Omental fat pad (tissue), 4 donors: ENCODE measurements around the gene VWDE. TPM values are rescaled to one million over a fixed set of nuclear protein-coding genes. Genes with fewer than 3 reads are reported as not detected.
"Not testable (repeated sequence)": the region's sequence is repeated elsewhere in the genome, so short reads cannot be mapped to it uniquely, and the experiment has no call there.

ENCODE experiments used
- ATAC-seq: fragments of 150-250 bp; one replicate; pipeline ENCODE4 v1.9.1; 2016; ENCODE audit warnings: mild to moderate bottlenecking, moderate library complexity; ENCODE audit not compliant: low FRiP score
- DNase-seq: peaks from one replicate; pipeline ENCODE4 v3.0.0-alpha.2; 2019; ENCODE audit warnings: low spot score
- CTCF ChIP-seq, 3 donors: fragments of 450-650 bp; IDR thresholded peaks; one replicate each; pipeline ENCODE4 v1.5.1; 2016 to 2017; ENCODE audit warnings: antibody characterized with exemption in 3 of 3, mild to moderate bottlenecking in 3 of 3, moderate library complexity in 2 of 3
- total RNA-seq, 4 donors: library from RNA; depleted of rRNA; stranded (reverse); fragments of >200 nt; gene quantifications; one replicate each; pipeline ENCODE4 v1.1.0, GENCODE V29; 2016

The VWDE gene
- total RNA-seq, 4 donors from 2014 or later = 0.12 to 0.25 (median 0.16) TPM; not detected in 1

GRCh38 chr7:12401538-12402364 is 1.9 kb downstream of the VWDE start:
- TF ChIP-seq CTCF (IDR thresholded peaks at IDR 0.05) = no peak
- DNase-seq (no peak), ATAC-seq (no peak)

- no peak for DNase-seq
- no peak for TF ChIP-seq CTCF (IDR thresholded peaks at IDR 0.05)
- no peak for ATAC-seq
Measured at GRCh38 chr7:12398186-12398585, 5.5 kb downstream of the VWDE start.

GRCh38 chr7:12397671-12398070 is 6.0 kb downstream of the VWDE start:
- TF ChIP-seq CTCF (IDR thresholded peaks at IDR 0.05) = no peak
- DNase-seq (no peak), ATAC-seq (no peak)

- ATAC-seq, DNase-seq: not testable (repeated sequence)
Measured at GRCh38 chr7:12396670-12397069, 7.0 kb downstream of the VWDE start.

GRCh38 chr7:12391922-12392615 is 11.6 kb downstream of the VWDE start:
- ATAC-seq = no peak
- no peak for TF ChIP-seq CTCF (IDR thresholded peaks at IDR 0.05)
- DNase-seq = no peak

- no peak for ATAC-seq
Measured at GRCh38 chr7:12389089-12389700, 14.5 kb downstream of the VWDE start.

More at GRCh38 chr7:12389089-12389700, 14.5 kb downstream of the VWDE start:
- DNase-seq = no peak
- no peak for TF ChIP-seq CTCF (IDR thresholded peaks at IDR 0.05)
